AG10803 (cell line): Measurements from ENCODE around the gene IL16.

ENCODE experiments used
- DNase-seq: peaks from one replicate; pipeline ENCODE4 v3.0.0; 2010; ENCODE audit warnings: low read depth
- H3K4me3 ChIP-seq: 2 replicates; pipeline ENCODE4 v1.5.1; 2011; ENCODE audit warnings: mild to moderate bottlenecking, low read length, control low read depth
- CTCF ChIP-seq: conservative IDR thresholded peaks from 2 replicates; pipeline ENCODE4 v1.5.1; 2011; ENCODE audit warnings: mild to moderate bottlenecking, low read length, control low read depth, inconsistent platforms

Gene IL16

DNA sequence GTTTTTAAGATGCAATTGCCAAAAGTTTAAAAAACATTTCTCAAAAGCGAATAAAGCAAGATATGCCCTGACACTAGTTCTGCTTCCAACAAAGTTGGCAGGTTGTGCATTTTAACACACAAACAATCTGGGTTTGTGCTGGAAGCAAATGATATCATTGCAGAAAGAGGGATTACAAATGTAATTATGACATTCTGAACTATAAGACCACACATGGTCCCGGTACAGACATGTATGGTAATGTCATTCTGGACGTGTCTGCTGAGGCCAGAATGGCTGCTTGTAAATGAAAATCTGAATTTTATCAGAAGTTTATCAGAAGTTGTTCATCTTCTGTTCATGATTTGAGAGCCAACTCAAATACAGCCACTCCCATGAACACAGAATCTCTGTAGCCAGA lies 166.6 kb downstream of the IL16 start:
- no peak overlapping the region for H3K4me3 ChIP-seq
- no peak for TF ChIP-seq CTCF
- DNase-seq, result no peak
